Tibial nerve (tissue), 4 donors: ENCODE measurements around the gene PHEX.

Source experiments
- EP300 ChIP-seq, 2 donors: sonication (generic); formaldehyde crosslinking; IDR thresholded peaks; one replicate each; pipeline ENCODE4 v1.6.1; 2017; ENCODE audit warnings: antibody characterized with exemption in 2 of 2, mild to moderate bottlenecking in 1 of 2
- TF ChIP-seq, protein P1 (sequence below), 5 experiments: fragments of 200-600 bp in 3 of 5; fragments of 450-650 bp in 2 of 5; sonication (generic) in 3 of 5; IDR thresholded peaks; one replicate each; pipeline ENCODE4 v1.5.1; 2016 to 2019; ENCODE audit warnings: antibody characterized with exemption in 5 of 5, mild to moderate bottlenecking in 3 of 5, moderate library complexity in 2 of 5

DNA sequence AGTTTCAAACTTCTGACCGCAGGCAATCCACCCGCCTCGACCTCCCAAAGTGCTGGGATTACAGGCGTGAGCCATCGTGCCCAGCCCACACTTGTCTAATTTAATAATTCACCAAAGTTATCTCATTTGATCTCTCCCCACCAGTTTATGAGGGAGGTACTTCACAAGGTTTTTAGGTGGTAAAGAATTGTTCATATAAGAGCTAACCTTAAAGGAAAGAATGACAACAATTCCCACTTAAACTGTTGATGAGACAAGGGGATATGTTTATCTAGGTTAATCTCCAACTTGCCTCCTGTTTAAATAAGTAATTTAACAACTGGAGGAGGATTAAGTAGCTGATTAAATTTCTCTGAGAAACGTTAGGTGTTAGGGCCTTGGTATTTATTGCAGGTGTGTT, 123.0 kb downstream of the PHEX start:
- TF ChIP-seq, protein P1, sequence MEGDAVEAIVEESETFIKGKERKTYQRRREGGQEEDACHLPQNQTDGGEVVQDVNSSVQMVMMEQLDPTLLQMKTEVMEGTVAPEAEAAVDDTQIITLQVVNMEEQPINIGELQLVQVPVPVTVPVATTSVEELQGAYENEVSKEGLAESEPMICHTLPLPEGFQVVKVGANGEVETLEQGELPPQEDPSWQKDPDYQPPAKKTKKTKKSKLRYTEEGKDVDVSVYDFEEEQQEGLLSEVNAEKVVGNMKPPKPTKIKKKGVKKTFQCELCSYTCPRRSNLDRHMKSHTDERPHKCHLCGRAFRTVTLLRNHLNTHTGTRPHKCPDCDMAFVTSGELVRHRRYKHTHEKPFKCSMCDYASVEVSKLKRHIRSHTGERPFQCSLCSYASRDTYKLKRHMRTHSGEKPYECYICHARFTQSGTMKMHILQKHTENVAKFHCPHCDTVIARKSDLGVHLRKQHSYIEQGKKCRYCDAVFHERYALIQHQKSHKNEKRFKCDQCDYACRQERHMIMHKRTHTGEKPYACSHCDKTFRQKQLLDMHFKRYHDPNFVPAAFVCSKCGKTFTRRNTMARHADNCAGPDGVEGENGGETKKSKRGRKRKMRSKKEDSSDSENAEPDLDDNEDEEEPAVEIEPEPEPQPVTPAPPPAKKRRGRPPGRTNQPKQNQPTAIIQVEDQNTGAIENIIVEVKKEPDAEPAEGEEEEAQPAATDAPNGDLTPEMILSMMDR (IDR thresholded peaks at IDR 0.05), result no peak
- no peak for TF ChIP-seq EP300 (IDR thresholded peaks at IDR 0.05)
